Muscle of back (tissue), 13 donors: ENCODE data around the gene ZAR1. TPM values are rescaled to one million over a fixed set of nuclear protein-coding genes. Genes with fewer than 3 reads are reported as not detected.
A peak's percentile ranks its signal among the peaks of the same experiment; 100 is the strongest.
"Not testable (repeated sequence)": the region's sequence is repeated elsewhere in the genome, so short reads cannot be mapped to it uniquely, and the experiment has no call there.

Experiments
- DNase-seq, 3 donors: peaks; one replicate each; pipeline versions ENCODE4 v3.0.0 to v3.0.0-alpha.2; 2013
- long read RNA-seq, 9 donors: transcript quantifications; one replicate each; lab custom pipeline, GENCODE V29; 2026
- polyA plus RNA-seq, 10 donors: library from polyadenylated mRNA; unstranded; fragments of 120-200 nt; gene quantifications; one replicate each; pipeline ENCODE4 v1.2.1, GENCODE V29; 2013; ENCODE audit not compliant: insufficient read length in 10 of 10

The ZAR1 gene, protein sequence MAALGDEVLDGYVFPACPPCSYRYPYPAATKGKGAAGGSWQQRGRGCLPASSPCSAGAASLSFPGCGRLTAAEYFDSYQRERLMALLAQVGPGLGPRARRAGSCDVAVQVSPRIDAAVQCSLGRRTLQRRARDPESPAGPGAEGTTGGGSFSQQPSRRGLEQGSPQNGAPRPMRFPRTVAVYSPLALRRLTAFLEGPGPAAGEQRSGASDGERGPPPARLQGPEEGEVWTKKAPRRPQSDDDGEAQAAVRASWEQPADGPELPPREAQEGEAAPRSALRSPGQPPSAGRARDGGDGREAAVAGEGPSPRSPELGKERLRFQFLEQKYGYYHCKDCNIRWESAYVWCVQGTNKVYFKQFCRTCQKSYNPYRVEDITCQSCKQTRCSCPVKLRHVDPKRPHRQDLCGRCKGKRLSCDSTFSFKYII
- not detected for polyA plus RNA-seq
- long read RNA-seq, donor 1 = 0 reads
- long read RNA-seq, donor 2 = 0 reads
- long read RNA-seq, donor 3 = 0 reads
- long read RNA-seq, donor 4 = 0 reads
- long read RNA-seq, donor 5 = 0 reads
- long read RNA-seq, donor 6 = 0 reads
- long read RNA-seq, donor 7 = 0 reads
- long read RNA-seq, donor 8 = 0 reads
- long read RNA-seq, donor 9 = 0 reads

DNA sequence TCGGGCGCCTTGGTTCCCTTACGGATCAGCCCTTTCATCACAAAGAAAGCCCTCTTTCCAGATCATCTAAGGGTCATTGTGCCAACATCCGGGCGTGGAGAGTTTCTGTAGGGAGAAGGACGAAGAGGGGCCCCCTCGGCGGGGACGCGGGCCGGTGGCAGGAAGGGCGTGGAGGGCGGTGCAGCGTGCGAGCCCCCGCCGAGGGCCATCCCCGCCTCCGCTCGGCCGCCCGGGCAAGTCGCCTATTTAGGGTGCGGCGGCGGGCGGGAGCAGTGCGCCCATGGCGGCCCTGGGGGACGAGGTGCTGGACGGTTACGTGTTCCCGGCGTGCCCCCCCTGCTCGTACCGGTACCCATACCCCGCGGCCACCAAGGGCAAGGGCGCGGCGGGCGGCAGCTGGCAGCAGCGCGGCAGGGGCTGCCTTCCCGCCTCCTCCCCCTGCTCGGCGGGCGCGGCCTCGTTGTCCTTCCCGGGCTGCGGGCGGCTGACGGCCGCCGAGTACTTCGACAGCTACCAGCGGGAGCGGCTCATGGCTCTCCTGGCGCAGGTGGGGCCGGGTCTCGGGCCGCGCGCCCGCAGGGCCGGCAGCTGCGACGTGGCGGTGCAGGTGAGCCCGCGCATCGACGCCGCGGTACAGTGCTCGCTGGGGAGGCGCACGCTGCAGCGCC lies at the start of gene ZAR1:
Gene ZAR1 (plus strand): TSS at position 241 of the 668 bp plus-strand sequence. CDS start 40 bp downstream, at position 281.
- peak in 1 of 3 donors; percentile 35 for DNase-seq

DNA sequence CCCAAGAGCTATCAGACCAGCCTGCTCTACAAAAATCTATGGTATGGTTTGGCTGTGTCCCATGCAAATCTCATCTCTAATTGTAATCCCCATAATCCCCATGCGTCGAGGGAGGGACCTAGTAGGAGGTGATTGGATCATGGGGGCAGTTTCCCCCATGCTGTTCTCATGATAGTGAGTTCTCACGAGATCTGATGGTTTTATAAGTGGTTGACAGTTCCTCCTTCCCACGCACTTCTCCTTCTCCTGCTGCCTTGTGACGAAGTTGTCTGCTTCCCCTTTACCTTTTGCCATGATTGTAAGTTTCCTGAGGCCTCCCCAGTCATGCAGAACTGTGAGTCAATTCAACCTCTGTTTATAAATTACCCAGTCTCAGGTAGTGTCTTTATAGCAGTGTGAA lies 49.1 kb upstream of the ZAR1 start:
- DNase-seq = not testable (repeated sequence)

DNA sequence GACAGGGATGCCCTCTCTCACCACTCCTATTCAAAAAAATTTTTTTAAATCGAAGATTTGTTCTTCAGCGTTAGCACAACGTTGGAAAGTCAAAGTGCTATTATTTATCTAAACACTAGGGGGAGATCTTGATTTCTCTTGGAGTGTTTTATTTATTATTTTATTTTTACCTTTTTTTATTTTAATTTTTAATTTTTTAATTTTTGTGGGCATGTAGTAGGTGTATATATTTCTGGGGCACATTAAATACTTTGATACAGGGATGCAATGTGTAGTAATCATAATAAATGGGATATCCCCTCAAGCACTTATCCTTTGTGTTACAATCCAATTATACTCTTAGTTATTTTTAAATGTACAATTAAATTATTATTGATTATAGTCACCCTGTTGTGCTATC lies 44.3 kb upstream of the ZAR1 start:
- no peak for DNase-seq

DNA sequence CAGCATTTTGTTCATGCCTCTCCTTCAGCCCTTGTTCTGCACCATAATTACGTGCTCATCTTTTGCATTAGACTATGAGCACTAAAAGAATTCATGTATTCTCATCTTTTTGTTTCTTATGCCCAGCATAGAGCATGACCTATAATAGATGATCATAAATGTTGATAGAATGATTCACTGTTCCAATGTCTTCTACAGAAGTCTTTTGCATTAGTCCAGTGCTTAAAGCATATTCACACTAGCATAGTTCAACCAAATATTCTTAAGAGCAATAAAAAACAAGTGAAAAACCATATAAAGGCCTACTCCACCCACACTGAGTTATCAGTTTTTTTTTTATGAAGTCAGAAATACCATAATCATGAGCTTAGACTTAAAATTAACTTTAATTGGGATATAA lies 43.4 kb upstream of the ZAR1 start:
- DNase-seq = no peak

DNA sequence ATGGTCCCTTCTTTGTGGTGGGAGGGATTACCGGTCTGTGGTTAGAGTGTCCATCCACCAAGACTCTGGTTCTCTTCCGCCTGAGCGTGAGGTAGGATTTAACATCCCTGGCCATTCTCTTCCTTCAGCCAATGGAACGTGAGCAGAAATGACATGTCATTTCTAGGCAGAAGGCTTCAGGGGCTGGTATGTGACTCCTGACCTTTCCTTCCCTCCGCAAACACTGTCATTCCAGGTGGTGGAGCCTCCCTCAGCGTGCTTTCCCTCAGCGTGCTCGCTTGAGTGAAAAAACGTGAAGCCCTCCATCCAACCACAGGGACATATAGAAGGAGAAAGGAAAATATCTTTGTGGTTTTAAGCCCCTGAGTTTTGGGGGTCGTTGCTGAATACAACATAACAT lies 40.9 kb upstream of the ZAR1 start:
- no peak for DNase-seq

DNA sequence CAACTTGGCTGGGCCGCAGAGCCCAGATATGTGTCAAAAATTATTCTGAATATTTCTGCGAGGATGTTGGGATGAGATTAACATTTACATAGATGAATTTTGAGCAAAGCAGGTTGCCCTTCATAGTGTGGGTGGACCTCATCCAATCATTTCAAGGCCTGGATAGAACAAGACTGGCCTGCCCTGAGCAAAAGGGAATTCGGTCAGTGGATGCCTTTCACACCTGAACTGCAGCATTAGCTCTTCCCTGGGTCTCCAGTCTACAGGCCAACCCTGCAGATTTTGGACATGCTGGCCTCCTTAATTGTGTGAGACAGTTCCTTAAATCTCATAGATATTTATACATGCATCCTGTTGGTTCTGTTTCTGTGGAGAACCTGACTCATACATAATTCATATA lies 39.3 kb upstream of the ZAR1 start:
- no peak for DNase-seq

DNA sequence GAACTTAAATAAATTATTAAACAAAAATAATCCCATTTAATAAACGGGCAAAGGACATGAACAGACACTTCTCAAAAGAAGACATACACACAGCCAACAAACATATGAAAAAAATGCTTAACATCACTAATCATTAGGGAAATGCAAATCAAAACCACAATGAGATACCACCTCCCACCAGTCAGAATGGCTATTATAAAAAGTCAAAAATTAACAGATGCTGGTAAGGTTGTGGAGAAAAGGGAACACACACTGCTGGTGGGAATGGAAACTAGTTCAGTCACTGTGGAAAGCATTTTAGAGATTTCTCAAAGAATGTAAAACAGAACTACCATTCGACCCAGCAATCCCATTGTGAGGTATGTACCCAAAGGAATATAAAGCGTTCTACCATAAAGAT lies 38.4 kb upstream of the ZAR1 start:
- DNase-seq = not testable (repeated sequence)

DNA sequence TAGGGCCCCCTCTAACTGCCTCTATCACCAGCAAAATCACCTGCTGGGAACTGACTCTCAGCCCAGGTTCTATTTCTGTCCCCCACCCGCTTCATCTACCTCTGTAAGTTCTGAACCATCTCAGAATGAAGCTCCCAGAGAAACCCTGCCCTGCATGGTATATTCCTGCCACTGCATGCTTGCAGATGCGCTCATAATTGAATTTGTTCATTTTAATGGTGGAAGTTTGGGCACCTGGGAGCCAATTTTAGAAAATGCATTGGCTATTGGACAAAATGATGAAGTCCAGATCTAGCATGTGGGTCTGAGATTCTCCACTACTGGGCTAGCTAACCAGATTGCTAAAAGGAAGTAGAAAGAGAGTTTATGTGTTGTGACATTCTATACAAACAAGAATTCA lies 35.5 kb upstream of the ZAR1 start:
- DNase-seq = no peak

DNA sequence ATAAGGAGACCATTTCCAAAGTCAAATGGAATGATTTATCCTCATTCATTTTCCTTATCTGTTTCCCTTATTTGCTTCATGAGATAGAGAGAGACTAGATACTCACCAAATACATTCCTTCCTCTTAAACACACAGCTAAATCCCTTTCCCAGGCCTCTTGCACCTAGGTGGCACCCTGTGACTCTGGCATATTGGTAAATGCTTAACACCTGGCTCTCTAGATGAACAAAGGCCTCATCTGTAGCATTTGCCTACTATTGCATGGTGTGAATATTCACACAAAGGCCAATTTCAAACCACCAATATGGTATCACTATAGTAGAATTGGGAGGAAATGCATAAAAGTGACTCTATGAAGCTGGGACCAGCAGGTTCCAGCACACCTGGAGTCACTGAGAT lies 29.1 kb upstream of the ZAR1 start:
- no peak for DNase-seq

DNA sequence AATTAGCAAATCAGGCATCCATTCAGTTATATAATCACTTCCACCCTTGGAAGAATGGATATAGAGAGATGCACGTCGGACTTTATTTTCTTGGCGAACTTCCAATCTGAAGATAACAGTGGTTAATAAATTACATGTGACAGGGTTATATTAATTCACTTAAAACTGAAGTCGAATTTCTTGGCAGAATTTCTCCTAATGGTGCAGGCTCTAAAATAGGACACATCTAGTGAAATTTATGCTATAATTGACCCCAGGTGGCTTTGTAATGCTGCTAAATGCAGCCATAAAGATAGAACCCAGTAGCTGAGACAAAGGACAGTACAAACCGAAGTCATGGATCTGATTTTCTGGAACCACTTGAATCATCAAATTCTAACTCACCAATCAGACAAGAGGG lies 27.7 kb upstream of the ZAR1 start:
- DNase-seq = peak; percentile 12 to 42 (median 22)

DNA sequence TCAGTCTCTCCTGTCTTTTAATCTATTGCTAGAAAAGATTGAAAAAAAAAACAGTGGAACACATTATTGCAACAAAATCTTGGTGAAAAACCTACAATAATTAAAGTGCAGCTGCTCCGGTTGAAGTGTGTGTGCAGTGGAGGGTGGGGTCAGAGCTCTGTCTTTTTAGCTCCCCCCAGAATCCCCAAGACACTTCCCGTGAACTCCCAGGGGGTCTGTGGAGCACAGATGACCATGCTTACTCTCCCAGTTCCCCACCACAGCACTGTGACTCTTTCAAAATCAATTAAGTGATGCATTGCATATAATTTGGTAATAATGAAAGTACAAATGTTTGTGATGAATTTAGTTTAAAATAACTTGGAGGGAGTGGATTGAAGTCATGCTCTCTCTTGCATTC lies 22.6 kb upstream of the ZAR1 start:
- DNase-seq = no peak

DNA sequence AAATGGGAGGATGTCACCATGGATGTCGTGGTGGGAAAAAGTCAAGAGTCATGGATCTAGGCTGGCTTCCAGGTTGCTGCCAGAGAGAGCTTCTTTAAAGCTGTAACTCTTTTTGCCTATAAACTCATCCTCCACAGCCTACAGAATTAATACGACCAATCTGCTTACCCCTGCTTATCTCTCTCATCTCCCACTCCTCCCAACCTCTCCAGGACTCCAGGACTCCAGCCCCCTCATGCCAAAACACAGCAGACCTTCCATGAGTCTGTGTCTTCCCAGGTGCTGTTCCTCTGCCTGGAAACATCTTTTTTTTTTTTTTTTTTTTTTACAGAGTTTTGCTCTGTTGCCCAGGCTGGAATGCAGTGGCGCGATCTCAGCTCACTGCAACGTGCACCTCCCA lies 22.2 kb upstream of the ZAR1 start:
- DNase-seq = no peak

DNA sequence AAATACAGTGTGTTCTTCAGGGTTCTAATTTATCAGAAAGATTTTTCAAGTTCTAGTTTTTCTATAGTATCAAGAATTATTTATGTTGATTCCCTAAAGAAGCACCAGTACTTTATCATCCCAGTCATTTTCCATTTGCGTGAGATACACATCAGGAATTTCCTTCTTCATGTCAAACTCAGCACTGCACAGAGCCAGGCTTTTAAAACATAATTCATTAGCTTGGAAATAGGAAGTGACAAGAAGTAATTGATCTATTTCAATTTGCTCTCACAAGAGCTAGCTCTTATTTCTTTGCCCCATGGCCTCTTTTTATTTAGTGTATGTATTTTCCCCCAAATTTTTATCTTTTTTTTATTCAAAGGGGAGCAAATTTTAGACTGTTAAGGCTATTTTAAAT lies 19.9 kb upstream of the ZAR1 start:
- no peak for DNase-seq

DNA sequence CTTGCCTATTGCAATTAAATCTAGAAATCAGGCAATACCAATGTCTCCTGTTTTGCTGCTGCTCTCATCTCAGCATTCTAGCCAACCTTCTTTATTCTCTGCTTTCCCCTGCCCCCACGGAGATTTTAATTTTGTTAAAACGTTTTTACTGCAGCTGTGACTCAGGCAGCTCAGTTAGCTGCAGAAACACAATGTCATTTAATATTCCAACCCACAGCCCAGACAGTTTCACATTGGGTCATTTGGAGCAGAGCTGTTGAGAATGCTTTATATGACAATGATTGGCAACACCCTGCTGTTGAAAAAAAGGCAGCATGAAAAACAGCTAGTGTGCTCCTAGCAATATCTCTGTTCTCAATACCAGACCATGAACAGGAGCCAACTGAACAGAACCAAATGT lies 19.5 kb upstream of the ZAR1 start:
- DNase-seq = no peak

DNA sequence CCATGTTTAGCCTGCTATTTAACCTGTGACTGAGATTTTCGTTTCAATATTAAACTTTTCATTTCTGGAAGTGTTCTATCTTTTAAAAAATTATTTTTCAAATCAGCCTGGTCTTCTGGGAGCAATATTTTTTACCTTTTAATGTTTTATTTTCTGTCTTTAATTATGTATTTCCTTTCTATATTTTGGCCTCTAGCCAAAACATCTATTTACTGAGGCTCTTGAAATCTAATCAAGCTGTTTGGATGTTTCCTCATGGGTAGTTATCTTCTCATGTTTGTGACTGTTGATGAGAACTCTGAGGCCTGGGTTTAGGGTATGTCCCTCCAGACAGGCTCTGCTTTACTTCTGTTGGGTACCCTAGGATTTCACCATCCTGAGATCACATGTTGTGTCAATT lies 17.3 kb upstream of the ZAR1 start:
- no peak for DNase-seq

DNA sequence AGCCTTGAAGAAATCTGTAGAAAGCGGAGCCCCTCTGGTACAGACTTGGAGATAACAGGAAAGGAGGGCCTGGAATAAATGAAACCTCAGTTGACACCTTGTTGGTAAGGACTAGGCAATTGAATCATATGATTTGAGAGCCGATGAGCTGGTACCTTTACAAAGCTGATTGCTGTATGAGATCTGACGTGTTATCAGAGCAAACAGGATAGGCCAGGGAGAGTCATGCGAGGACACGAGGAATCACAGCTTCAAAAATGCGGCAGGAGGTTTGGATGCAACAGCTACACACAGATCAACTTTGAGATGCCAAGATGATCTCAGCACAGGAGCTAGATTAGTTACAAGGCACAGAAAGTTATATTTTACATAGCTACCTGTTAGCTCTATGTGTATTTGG lies 14.3 kb upstream of the ZAR1 start:
- DNase-seq = no peak

DNA sequence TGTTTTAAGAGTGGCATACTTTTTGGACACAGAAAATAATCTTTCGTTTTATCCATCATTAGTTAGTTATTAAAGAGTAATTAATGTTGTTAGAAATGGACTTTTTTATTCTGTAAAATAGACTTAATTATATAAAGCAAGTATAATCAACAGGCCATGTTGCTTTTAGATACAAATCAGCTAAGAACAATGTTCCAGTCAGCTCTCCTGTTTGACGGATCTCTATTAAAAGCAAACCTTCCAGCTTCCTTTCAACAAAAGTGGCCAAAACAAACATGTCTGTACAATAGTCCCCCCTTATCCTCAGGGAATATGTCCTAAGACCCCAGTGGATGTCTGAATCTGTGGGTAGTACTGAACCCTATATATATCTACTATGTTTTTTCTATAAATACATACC lies 11.8 kb upstream of the ZAR1 start:
- DNase-seq = no peak

DNA sequence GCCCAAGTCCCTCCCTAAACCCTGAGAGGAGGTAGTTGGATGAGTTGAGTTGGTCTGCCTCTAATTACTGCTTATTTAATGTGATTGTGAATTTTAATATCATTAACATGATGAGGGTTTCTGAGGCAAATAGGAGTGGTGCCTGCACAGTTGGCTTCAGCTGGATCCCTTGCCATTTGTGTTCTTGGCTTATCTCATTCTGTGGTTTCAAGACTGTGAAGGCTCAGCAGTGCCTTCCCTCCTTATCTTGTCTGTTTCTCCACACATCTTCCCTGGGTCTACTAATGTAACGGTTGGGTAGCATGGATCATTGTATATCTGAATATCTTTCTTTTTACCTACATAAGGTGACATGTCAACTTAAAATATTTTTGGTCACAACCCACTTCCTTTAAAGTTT lies 8.5 kb upstream of the ZAR1 start:
- DNase-seq = no peak

DNA sequence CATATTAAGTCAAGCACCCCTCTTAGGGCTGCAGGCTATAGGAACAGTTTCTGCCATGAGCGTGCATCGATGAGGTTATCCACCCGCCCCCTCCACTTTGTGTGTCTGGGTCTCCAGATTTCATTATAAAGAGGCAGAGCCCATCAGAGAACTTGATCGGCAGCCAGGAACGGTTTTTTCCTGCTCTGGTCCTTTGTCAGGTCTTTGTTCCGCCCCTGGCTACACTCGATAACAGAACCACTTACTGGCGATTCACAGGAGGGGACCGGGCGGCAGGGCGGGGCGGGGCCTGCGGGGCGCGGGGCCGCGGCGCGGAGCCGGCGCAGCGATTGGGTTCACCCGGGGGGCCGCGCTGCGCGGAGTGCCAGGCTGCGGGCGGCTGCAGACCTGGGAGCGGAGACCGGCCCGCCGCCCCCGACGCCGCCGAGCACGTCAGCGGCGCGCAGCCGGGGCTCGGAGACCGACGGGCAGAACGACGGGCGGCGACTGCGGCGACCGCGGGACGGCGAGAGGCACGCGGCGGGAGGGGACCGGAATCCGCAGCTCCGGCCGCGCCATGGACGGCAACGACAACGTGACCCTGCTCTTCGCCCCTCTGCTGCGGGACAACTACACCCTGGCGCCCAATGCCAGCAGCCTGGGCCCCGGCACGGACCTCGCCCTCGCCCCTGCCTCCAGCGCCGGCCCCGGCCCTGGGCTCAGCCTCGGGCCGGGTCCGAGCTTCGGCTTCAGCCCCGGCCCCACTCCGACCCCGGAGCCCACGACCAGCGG lies 6.9 kb upstream of the ZAR1 start, which contains the start of gene SLC10A4:
Gene SLC10A4 (plus strand): TSS at position 338 of the 771 bp plus-strand sequence. CDS start 219 bp downstream, at position 557.
- DNase-seq = peak in 1 of 3 donors; percentile 34

DNA sequence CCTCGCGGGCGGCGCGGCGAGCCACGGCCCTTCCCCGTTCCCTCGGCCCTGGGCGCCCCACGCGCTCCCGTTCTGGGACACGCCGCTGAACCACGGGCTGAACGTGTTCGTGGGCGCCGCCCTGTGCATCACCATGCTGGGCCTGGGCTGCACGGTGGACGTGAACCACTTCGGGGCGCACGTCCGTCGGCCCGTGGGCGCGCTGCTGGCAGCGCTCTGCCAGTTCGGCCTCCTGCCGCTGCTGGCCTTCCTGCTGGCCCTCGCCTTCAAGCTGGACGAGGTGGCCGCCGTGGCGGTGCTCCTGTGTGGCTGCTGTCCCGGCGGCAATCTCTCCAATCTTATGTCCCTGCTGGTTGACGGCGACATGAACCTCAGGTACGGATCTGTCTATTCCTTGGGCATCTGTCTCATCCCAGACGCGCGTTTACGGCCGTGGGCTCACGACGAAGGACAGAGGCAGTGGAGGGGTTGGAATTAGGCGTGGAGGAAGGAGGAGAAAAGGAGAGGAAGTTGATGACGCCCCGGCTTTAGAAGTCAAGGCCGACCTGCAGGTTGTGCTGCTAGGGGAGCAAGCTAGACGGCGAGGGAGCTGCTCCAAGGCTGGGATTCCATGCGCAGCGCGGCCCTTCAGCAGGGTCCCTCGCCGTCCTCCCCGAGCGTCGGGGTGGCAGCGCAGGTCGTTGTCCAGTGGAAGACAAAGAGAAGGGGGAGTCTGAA lies 6.1 kb upstream of the ZAR1 start:
- DNase-seq = peak in 1 of 3 donors; percentile 49

DNA sequence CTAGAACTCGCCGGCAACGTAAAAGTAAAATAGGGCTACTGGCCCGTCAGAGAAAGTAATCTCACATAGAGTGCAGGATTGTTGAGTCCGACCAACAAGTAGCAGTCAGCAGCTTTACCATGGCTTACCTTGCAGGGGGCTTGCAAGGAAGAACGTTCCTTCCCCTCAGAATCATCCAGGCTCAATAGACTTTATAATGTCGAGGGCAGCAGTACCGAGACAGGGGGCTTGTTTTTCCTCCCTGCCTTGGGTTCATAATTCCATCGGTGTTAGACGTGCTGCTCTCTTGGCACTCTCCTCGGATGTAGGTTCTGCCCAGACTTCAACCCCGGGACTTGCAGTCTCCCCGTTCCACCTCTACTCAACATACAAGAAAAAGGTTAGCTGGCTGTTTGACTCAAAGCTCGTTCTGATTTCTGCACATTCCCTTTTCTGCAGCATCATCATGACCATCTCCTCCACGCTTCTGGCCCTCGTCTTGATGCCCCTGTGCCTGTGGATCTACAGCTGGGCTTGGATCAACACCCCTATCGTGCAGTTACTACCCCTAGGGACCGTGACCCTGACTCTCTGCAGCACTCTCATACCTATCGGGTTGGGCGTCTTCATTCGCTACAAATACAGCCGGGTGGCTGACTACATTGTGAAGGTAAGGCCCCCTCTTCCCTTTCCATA lies 5.4 kb upstream of the ZAR1 start:
- DNase-seq = no peak
